Activated CD4-positive, alpha-beta T cell treated with anti-CD3 and anti-CD28 coated beads, Interleukin-2, Interleukin-6, amounts not matched to agents 100 ng/mL and 50 ng/mL, durations not matched to agents 16 hours and 8 hours (primary cell): ENCODE results near the gene RASGRF1.

Source experiments
- DNase-seq: peaks from one replicate; pipeline ENCODE4 v3.0.0-alpha.2; 2020

The RASGRF1 gene

DNA sequence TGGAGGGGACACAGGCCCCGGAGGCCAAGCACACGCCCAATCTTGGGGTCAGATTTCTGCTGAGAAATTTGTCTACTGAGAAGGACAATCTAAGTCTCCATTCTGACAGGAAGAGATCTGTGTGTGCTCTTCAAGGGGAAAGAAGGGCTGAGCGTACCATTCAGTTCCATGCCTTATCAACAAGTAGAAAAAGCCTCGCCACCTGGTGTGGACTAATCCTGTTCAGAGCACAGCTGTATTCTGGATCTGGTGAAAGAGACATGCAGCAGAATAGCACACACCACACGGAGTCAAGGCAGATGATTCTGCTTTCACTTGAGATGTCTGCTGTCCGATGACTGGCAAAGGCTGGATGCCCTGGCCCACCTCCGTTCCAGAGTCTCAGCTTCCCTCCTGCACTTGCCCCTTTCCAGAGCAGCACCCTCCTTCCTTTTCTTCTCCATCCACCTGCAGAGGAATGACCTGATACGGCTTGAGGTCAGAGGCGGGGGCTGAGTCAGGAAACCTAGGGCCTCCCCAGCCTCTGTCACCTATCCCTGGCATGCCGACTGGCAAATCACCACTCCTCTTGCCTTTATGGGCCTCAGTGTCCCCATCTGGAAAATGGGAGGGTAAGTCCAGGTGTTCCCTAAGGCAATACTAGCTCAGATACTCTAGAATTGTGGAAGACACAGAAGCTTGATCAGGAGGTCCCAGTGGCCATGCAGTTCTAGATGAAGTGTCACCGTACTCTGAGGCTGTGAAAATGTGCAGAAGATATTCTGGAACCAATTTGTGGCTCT is 108.9 kb downstream of the RASGRF1 start:
- no peak for DNase-seq

DNA sequence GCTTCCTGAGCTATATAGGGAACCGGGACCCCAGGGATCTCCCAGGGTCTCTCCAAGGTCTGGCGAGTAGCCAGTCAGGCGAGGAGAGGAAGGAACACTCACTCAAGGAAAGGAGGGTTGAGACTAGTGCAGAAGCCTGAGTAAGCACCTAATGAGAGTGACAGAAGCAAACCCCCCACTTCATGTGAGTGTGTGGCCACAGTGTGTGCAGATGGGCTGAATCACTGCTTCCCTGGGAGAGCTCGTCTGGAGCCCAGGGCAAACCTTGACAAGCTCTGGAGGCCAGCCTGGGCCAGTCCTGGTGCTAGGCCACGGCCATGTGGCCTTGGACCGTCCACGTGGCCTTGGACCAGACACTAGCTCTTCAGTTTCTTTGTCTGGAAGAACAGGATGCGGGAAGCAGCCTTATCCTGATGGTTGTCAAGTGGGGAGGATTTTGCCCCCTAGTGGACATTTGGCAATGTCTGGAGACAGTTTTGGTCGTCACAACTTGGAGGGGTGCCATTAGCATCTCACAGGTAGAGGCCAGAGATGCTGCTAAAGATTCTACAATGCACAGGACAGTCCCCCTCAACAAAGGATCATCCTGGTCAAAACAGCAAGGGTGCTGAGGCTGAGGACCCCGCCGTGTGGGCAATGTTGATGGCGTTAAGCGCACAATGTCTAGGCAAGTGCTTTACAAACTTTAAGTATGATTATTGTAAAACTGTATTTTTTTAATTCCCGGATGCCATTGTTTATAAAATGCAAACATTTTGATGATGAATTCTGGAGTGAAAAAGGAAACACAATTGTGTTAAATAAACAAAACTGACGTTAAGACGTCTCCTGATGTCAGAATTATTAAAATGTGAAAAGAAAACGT is 110.9 kb downstream of the RASGRF1 start:
- peak; percentile 54 for DNase-seq

DNA sequence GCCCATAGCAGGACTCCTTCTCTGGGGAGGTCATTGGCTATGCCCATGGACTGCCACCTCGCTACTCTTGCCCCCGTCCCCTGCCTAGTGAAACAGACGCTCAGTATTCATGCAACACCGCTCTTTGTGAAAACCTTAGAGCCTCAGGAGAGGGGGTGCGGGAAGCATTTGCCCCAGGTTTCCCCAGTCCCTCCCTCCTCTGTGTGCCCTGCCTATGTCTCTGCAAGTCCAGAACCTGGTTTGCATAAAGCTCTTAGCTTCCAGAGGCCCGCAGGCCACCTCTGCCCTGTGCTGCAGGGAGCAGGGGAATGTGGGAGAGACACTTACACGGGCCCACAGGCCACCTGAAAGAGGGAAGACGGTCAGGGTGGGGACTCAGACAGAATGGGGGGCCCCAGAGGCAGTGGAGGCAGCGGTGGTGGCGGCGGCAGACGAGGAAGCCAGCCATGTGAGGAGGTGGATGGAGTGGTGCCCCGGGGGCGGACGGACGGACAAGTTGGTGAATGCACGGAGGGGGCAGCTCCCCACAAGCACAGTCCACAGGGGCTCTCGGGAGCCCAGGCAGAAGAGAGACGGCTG is 111.9 kb downstream of the RASGRF1 start:
- no peak for DNase-seq

DNA sequence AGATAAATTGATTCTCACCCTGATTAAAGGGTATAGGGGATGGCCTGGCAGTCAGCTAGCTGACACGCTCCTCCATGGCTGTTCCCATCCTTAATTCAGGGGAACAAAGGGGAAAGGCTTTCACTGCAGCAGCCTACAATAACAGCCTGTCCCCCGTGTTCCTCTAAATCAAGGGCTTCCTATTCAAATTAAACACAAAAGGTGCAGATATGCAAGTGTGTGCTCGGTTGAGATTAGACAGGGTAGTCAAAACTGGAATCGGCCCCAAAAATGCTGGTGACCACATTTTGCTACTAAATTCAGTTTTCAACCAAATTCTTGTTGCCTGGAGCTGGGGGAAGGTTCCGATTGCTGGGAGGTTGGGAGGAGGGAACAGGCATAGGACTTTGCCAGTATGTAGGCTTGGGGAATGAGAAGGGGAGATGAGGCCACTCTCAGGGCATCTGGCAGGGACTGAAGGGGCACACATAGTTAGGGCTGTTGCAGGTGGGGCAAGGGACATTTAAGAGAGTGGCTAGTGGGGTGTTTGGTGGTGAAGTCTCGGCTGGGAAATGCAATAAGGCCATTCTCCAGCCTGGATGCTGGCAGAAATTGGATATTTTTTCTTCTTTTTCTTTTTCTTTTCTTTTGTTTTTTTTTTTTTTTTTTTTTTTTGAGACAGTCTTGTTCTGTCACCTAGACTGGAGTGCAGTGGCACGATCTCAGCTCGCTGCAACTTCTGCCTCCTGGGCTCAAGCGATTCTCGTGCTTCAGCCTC is 112.8 kb downstream of the RASGRF1 start:
- no peak for DNase-seq

DNA sequence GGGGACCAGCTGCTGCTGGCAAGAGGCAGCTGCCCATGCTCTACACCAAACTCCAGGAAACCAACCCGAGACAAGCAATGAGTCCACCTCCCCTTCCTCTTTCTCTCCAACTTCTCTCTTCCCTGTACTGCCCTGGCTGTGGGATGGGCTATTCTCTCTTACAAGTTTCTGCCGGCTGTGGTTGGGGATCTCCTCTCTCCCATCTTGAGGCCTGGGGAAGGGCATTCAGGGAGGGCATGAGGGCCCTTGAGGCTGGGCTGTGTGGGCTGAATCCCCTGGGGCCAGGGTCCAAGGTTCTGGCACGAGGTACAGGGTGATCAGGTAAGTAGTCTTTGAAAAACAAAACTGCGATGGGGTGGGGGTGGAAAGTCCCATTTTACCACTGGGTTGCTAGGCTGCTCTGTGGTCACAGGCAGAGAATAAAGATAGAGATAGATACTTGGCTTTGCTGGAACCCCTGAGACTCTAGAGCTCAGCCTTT is 113.4 kb downstream of the RASGRF1 start:
- peak; percentile 26 for DNase-seq

DNA sequence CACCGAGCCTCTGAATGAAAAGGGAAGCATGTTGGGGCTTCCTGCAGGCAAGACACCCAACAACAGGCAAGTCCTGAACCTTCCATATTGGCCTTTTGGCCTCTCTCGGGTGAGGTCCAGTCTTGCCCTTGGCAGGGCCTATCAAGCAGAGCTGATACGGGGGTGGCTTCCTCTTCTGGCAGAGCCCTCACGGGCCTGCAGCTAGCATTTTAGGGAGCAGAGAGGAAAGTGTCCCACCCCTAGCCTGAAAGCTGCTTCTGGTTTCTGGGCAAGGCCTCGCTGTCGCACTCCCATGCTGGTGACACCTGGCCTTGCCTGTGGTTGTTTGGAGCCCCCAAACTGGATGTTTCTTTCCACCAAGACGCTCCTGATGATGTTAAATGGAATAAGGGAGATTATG is 113.9 kb downstream of the RASGRF1 start:
- DNase-seq: no peak

DNA sequence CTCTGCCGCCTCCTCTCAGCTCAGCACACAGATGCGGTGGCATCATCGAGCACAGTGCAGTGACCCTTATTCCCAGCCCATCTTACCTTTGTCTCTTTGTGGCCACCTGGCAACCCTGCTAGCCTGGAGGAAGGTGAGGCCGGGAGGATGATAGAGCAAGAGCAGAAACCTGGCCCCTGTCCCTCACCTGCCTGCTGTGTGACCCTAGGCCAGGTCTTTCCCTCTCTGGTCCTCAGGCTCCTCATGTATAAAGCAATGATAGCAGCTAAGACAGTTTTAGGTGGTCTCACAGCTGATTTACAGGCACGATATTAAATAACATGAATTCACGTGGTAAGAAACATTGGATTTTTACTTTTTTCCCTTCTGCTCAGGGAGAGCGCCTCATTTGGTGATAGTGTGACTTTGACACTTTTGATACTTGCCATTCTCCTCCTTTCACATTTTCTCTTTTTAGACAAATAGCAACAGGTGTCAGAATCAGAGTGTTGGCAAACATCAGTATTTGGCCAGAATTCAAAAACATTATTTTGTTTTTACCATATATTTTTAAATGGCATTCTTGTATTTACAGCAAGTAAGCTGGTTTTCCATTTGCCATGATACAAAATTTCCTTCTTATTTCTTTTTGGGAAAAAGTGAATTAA is 116.2 kb downstream of the RASGRF1 start:
- no peak for DNase-seq

DNA sequence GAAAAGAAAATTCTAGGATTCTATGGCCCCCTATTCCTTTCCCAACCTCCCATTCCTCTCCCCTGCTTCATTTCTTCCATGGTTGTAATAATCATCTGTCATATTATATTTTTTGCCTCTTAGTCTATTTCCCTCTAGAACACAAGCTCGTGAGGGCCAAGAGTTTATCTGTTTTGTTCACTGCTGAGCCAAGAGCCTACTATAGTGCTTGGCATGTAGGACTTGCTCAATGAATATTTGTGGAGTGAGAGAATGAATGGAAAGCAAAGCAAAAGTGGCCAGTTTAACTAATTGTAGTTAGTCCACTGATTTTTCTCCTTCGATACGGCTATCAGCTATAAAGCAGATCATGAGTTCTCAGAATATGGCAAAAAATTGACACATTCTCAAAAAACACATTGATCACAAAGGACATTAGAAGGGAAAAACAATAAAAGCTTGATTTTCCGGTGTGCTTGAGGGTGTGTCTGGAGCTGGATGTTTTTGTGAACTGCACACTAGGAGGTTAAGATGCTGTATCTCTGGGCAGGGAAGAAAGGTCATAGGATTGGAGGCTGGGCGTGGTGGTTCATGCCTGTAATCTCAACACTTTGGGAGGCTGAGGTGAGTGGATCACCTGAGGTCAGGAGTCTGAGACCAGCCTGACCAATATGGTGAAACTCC is 120.8 kb downstream of the RASGRF1 start:
- no peak for DNase-seq

DNA sequence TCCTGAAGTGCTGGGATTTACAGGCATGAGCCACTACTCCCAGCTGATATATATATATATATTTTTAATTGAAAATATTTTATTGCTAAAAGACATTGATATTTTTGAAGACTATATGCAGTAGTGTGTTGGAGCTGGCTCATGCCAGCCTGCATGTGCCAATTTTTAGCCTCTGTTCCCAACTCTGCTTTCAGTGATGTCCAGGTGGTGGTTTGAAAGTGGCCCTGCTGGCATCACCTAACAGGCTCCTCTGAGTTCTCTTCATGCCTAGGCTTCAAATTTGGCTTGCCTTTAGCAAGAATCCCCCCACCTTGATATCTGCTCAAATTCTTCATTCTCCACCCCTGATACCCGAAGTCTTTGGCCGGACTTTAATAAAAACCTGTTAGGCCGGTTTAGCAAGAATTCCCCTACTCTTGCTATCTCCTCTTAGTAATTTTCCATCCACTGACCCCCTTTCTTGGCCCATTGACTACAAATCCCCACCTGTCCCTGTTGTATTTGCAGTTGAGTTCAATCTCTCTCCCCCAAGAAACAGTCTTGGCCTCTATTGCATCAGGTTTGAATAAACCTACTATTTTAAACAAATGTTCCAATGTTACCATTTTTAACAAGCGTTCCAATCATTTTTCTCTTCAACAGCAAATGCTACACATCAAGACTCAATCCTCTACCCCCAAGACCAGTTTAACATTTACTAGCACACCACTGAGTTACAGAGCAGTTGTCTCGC is 121.9 kb downstream of the RASGRF1 start:
- DNase-seq: no peak

DNA sequence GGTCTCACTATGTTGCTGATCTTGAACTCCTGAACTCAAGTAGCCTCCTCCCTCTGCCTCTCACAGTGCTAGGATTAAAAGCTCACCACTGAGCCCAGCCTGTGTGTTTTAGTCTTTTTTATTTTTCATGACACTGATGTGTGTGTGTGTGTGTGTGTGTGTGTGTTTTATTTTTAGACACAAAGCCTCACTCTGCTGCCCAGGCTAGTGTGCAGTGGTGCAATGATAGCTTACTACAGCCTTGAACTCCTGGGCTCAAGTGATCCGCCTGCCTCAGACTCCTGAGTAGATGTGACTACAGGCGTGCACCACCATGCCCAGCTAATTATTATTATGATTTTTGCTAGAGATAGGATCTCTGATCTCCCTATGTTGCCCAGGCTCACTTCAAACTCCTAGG is 122.5 kb downstream of the RASGRF1 start:
- no peak for DNase-seq

DNA sequence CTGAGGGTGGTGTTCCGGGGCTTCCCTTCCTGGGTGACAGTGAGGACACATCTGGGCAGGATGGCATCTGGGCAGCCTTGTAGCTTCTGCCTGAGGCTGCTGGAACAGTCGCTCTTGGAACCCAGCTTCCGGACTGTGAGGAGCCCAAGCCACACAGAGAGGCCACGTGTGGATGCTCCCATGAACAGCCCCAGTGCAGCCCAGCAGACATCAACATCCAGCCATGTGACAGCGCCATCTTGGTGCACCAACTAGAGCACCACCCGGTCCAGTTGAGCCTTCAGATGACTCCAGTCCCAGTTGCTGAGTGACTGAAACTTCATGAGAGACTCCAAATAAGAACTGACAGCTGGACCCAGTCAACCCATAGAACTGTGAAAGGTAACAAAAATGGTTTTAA is 130.3 kb downstream of the RASGRF1 start:
- no peak for DNase-seq

DNA sequence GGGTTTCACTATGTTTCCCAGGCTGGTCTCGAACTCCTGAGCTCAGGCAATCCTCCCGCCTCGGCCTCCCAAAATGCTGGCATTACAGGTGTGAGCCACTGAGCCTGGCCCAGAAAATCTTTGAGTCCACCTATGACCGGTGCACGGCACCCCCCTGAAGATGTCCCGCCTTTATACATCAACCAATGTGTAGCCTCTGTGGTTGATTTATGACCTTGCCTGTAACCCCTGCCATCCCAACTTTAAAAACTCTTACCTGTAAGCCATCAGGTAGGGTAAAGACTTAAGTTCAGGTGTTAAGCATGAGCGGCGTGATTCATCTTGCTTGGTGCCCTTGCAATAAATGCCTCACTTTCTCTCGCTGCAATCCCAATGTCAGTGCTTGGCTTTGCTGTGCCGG is 131.2 kb downstream of the RASGRF1 start:
- no peak for DNase-seq

DNA sequence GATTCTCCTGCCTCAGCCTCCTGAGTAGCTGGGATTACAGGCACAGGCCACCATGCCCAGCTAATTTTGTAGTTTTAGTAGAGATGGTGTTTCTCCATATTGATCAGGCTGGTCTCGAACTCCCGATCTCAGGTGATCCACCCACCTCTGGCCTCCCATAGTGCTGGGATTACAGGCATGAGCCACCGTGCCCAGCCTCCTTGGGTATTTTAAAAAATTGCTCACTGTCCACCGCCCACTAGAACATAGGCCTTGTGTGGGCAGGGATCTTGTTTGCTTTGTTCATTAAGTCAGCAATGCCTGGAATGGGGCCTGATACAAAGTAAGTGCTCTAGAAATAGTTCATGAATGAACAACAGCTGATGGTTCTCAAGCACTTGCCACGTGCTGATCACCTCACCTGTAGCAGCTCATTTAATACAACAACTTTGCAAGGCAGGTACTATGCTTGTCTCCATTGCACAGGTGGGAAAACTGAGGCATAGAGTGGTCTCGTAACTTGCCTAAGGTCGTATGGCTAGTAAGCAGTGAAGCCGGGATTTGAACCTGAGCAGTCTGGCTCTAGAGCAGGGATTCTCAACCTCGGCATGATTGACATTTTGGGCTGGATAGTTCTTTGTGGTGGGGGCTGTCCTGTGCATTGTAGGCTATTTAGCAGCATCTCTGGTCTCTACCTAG is 133.0 kb downstream of the RASGRF1 start:
- DNase-seq: no peak

DNA sequence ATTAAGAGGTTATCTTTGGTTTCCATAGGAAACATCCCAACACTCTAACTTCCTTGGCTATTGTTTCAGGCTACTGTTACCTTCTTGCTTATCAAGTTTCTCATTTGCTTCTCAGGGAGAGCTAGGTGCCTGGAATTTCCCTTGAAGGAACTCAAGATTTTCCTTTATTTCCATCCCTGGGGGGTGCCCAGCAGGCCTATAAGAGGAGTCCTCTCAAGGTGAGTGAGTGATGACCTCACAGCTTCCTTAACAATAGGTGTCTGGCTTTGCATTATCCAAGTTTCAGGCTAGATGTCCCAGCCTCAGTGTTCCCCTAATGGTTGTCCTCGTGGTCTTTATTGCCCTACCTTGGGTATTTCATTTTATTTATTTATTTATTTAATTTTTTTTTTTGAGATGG is 133.6 kb downstream of the RASGRF1 start:
- DNase-seq: no peak

DNA sequence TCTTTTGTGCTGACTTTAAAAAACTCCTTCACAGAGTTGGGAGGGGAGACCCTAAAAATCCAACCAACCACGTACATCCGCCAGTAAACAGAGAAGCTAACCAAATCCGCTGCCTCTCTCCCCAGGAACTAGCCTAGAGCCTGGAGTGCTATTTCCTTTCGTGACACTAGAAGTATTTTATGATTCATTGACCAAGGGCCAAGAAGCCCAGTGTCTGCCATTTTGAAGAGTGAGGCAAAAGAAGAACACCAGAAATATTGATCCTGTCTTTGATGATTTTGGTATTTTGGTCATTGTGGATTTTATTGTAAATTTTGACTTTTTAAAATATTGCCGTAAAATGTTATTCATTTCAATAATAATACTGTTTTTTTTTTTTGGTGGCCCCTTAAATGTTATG is 135.2 kb downstream of the RASGRF1 start:
- DNase-seq: no peak

DNA sequence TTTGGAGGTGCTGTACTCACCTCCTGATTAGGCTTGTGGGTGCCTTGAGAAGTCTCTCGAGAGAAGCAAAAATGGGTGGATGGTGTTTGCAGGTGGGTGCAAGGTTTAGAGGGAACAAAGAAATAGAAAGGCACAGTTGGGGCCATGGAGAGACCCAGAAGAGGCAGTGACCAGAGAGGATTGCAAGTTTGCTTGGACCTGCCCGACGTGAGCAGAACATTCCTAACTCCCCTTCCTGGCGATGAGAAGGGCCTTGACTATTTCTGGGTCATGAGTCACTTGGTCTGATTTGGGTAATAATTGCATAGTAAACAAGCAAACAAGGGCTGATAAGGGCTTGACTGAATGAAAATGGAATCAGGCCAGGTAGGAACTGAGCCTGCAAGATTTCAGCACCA is 138.7 kb downstream of the RASGRF1 start:
- DNase-seq: no peak

DNA sequence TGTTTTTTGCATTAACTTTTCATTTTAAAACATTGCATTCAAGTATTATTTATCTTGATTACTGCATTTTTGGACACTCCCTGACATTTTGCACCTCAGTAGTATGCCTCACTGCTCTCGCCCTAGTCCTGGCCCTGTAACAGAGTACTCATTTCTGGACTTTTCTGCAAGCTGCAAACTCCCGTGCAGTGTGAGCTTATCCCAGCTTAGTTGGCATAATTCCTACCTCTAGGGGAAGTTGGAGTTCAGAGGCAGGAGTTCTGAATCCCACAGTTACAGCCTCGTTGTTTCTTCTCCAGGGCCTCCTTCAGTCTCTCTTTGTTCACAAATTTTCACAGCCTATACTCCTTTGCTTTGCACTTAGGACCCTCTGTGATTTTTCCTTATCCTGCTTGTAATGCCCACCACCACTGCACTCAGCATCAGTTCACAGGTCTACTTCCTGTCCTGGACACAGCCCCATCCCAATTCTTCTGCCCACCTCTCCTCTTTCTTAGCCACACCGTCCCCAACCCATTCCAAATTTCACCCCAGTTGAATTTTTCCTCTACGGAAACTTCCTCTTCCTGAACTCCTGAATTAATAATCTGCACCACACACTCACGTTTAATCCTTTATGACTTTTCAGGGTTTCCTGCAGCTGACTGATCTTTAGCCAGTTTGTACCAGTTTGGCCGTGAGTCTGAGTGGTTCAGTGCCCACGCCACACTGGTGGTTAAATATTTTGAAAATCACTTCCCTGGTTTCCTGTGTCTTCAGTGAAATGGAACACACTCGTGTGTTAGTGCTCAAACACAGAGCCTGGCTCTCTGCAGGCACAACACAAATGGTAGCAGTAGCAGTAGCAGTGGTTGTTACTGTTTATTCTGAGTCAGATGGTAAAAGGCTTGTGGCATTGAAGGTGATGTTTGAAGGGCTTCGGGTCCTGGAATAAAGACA is 139.4 kb downstream of the RASGRF1 start:
- DNase-seq: peak; percentile 17

DNA sequence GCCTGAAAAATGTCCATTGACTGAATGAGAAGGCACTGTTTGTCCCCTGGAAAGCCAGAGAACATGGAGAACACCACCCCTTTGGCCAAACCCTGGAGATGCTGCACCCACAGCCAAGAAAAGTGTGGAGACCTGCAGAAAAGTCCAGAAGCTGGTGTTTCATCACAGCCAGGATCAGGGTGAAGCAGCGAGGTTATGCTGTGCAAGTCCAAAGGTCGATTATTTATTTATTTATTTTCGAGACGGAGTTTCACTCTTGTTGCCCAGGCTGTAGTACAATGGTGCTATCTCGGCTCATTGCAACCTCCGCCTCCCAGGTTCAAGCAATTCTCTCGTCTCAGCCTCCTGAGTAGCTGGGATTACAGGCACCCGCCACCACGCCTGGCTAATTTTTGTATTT is 140.2 kb downstream of the RASGRF1 start:
- no peak for DNase-seq

DNA sequence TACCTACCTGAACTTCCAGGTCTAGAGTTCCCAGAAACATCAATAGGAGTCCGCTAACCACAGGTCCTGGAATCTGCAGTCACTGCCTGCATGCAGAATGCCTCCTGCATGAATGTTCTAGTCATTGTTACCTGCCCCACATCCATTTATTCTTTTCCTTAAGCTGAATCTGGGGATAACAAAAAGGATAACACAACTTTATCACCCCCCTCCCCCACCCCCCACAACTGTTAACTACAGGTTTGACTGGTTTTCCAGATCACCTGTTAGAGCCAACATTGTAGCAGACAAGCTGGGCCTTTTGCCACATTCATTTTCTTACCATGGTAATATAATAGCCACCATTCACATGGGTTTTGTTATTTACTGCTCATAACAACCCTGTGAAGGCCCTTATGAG is 141.1 kb downstream of the RASGRF1 start:
- no peak for DNase-seq
